Fibroblast of skin of left quadriceps (primary cell): ENCODE results near the gene TRIOBP.
A peak's percentile ranks its signal among the peaks of the same experiment; 100 is the strongest.

Source experiments
- DNase-seq, 2 experiments: peaks; one replicate each; pipeline ENCODE4 v3.0.0-alpha.2; 2013; ENCODE audit warnings: low read depth in 2 of 2

Gene TRIOBP

GRCh38 chr22:37749831-37750595, 53.2 kb downstream of the TRIOBP start:
- DNase-seq, result no peak

DNA sequence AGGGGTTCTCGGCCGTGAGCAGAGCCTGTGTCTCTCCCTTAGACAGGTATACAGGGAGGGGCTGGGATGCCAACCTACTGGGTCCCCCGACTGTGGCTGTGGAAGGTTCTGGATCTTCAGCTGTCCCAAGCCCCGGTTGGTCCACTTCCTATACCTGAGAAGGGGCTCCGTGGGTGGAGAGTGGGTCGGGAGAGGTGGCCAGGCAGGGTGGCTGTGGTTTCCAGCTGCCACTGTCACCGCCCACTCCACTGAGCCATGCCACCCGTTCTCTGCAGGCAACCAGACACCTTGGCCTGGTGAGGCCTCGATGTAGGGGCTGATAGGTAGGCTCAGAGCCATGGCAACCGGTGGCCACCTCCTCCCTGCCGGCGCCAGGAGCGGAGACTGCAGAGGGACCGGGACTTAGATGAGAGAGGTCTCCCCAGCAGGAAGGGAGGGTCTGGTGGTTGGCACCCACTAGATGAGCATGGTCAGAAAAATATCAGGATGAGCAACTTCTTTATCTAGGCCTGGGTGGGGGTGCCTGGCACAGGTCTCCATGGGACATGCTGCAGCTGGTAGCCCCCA, 53.8 kb downstream of the TRIOBP start:
- no peak for DNase-seq

- no peak for DNase-seq
These were observed 54.8 kb downstream of the TRIOBP start for GRCh38 chr22:37751449-37752188.

DNA sequence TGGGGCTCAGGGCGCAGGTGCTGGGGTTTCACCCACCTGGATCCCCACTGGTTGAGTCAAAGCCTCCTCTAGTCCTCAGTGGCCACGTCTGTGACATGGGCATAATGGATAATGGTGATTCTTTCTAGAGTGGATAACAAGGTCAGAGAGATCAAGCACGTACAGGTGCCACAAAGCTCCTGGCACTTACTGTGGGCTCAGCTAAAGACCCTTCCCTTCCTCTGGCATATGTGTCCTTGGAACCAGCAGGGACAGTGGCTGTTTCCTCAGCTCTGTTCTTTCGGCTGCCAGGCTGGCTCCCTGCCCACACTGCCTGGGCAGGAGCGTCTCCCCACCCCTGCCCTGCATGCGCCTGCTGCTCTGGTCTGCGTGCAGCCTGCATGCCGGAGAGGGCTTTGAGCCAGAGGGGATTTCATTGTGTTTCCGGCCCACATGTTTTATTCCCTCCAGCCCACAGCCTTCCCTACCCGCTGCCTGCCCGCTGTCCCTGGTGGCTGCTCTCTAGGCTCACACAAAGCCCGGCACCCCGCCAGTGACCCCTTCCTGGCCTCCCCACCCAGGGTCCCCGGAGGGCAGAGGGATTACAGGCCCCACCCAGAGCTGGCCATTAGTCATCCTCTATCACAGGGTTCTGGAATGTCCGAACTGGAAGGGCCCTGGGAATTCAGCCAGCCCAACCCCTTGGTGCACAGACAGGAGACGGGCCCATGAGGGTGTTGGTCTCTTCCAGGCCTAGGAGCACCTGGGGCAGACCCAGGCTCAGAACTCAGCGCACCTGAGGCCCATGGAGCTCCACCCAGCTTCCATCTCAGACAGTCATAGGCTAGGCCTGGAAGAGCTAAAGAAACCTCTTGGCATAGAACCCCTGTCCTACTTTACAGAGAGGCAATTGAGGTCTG, 55.6 kb downstream of the TRIOBP start:
- peak; percentile 46 to 57 for DNase-seq

- no peak for DNase-seq
These were observed 56.9 kb downstream of the TRIOBP start for GRCh38 chr22:37753746-37754145.

- DNase-seq, result no peak
These were observed 60.8 kb downstream of the TRIOBP start for GRCh38 chr22:37757663-37758062.

- DNase-seq, result no peak
These were observed 61.8 kb downstream of the TRIOBP start for GRCh38 chr22:37758694-37759093.

DNA sequence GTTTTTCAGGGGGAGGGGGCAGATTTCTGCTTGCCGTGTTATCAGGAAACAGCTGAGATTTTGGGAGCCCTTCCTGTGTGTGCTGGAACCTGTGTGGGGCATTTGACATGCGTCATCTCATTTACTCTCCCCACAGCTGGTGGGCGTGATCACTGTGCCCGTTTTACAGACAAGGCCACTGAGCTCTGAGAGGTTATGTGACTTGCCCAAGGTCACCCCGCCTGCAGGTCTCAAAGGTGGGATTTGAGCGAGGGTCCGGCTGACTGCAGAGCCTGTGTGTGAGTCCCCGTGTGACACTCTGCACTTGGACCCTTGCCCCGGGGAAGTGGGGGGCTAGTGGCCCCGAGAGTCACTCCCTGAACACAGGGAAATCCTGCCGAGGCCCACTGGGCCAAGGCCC, 62.4 kb downstream of the TRIOBP start:
- no peak for DNase-seq

DNA sequence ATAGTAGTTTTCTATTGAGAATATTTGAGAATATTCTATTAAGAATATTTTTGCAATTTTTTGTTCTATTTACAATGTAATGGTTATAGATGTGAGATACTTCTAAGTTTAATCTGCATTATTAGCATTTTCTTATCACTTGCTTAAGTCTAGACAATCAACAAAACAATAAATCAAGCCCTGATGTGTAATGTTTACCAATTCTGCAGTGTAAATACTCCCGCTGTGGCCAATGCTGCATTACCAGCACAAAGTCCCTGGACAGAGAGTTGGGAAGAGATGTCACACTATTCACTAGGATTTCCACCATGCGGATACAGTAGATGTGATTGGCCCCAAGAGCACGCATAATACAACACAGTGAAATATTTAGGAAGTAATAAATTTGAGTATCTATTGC, 63.3 kb downstream of the TRIOBP start:
- DNase-seq, result no peak

GRCh38 chr22:37762389-37762836, 65.6 kb downstream of the TRIOBP start:
- DNase-seq, result no peak

DNA sequence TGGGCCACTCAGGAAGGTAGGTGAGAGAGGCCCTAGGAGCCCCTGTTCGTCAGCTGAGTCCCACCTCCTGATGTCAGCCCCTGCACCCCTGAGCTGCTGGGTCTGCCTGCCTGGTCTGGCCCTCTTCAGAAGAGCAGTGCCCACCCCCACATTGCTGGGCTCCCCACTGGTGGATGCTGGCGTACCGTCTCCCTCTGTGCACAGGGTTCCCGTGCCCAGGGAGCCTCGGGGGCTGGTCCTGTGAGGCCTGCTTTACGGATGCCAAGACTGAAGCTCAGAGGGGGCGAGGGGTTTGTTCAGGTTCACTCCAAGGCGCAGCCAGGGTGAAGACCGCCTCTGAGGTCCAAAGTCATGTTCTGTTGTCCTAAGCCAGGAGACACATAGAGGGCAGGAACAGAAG, 66.2 kb downstream of the TRIOBP start:
- no peak for DNase-seq

DNA sequence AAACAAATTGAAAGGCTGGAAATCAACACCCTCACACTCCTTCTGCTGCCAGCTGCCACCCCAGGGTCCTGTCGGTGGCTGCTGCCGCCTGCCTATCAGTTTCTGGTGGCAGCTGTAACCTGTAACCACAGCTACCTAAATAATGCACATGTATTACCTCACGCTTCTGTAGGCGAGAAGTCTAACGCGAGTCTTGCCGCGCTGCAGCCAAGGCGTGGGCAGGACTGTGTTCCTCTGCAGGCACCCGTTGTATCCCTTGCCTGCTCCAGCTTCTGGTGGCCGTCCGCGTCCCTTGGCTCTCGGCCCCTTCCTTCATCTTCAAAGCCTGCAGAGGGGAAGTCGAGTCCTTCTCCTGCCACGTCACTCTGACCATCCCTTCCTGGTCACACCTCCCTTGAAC, 66.8 kb downstream of the TRIOBP start:
- no peak for DNase-seq

- DNase-seq, result no peak
These were observed 67.8 kb downstream of the TRIOBP start for GRCh38 chr22:37764622-37765021.

- no peak for DNase-seq
These were observed 68.7 kb downstream of the TRIOBP start for GRCh38 chr22:37765498-37765897.

- no peak for DNase-seq
These were observed 69.2 kb downstream of the TRIOBP start for GRCh38 chr22:37765953-37766576.

GRCh38 chr22:37768273-37768672, 71.4 kb downstream of the TRIOBP start:
- DNase-seq, result no peak

GRCh38 chr22:37769056-37769455, 72.2 kb downstream of the TRIOBP start:
- DNase-seq, result no peak

GRCh38 chr22:37771081-37771480, 74.2 kb downstream of the TRIOBP start:
- DNase-seq, result no peak

- DNase-seq, result no peak
These were observed 75.0 kb downstream of the TRIOBP start for GRCh38 chr22:37771702-37772427.

- DNase-seq, result no peak
These were observed 77.9 kb downstream of the TRIOBP start for GRCh38 chr22:37774728-37775127.
